HUES64 (cell line): ENCODE results near the gene SEC61A1.

ENCODE experiments used
- H3K27ac ChIP-seq: 2 replicates; pipeline ENCODE4 v1.7.0; 2013; ENCODE audit warnings: low read depth, low read length, inconsistent platforms
- H3K27me3 ChIP-seq: 2 replicates; pipeline ENCODE4 v1.6.1; 2013; ENCODE audit warnings: mild to moderate bottlenecking, low read length; ENCODE audit not compliant: insufficient read depth
- H3K36me3 ChIP-seq: 2 replicates; pipeline ENCODE4 v1.6.1; 2013; ENCODE audit warnings: mild to moderate bottlenecking, low read length; ENCODE audit not compliant: insufficient read depth
- H3K4me1 ChIP-seq: 2 replicates; pipeline ENCODE4 v1.6.1; 2013; ENCODE audit warnings: mild to moderate bottlenecking, low read length, moderate library complexity; ENCODE audit not compliant: insufficient read depth
- H3K4me3 ChIP-seq: 2 replicates; pipeline ENCODE4 v1.5.1; 2013; ENCODE audit warnings: mild to moderate bottlenecking, low read length, moderate library complexity
- H3K9ac ChIP-seq: 2 replicates; pipeline ENCODE4 v1.6.1; 2013; ENCODE audit warnings: mild to moderate bottlenecking, low read depth, low read length
- H3K9me3 ChIP-seq: 2 replicates; pipeline ENCODE4 v1.6.1; 2013; ENCODE audit warnings: low read depth, low read length; ENCODE audit not compliant: insufficient read depth
- WGBS: fragments of 150-250, 120-280 bp; methylation state at CpG from one replicate; pipeline ENCODE4 v1.1.7; 2013; ENCODE audit warnings: missing lambda C conversion rate; 5-methylcytosine and 5-hydroxymethylcytosine counted together

SEC61A1 gene

DNA sequence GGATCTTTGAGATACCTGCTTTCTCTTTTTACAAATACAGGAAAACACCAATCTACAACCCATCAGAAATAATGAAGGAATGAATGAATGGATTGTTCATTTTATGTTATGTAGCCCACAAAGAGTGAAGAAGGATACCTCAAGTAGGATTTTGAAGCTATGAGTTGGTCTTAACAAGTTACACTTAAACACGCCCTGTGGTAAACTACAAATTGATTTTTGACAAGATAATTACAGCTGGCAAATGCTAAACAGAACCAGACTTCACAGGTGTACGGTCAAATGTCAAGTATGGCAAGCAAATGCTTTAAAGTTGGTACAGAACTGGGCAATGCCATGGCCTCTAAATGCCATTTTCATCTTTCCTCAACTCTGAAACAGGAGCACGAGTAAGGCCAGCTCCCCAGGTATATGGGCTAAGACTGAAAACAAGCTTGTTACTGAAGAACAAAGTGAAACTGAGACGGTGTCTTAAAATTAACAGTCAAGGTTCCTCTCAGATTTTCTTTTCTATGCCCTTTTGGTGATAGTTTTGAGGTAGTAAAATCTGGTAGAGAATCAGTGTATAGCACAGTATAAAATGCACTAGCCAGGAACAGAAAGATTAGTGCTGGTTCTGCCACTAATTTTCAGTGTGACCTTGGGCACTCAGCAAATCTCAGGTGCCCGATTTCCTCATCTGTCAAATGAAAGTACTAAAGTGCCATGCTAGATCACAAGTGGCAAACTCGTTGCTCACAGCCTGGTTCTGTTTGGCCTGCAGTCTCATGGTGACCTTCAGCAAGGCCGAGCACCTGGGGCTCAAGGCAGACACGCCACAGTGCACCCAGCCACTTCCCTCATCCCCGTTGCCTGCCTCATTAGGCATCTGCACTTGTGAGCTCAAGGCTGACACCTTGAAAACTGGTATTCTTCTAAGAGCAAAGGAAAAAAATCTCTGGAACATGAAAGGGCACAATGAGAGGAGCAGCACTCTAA, 61.9 kb downstream of the SEC61A1 start:
- H3K27me3 ChIP-seq, result no peaks in the 10 kb centered on the region
- H3K9me3 ChIP-seq, result no peaks in the 10 kb centered on the region
- H3K27ac ChIP-seq, result no peak overlapping the region
- H3K4me3 ChIP-seq, result no peak overlapping the region
- 94% methylated on average over 9 of the region's 9 CpGs for WGBS
- no peak overlapping the region for H3K9ac ChIP-seq
- H3K4me1 ChIP-seq, result no peaks in the 10 kb centered on the region
- H3K36me3 ChIP-seq, result peaks cover 86% of the 10 kb centered on the region
